HepG2 (cell line): ENCODE results near the gene CPAMD8.
A peak's percentile ranks its signal among the peaks of the same experiment; 100 is the strongest.

Source experiments
- GPN1 ChIP-seq: sonication (generic); formaldehyde crosslinking; IDR thresholded peaks from 2 replicates; pipeline ENCODE4 v1.5.1; 2020; ENCODE audit warnings: missing genetic modification reagents, borderline replicate concordance
- JUND ChIP-seq: sonication (generic); formaldehyde crosslinking; IDR thresholded peaks from 2 replicates; pipeline ENCODE4 v1.8.0; 2022; ENCODE audit warnings: mild to moderate bottlenecking, missing genetic modification reagents
- MLX ChIP-seq: IDR thresholded peaks from 2 replicates; pipeline ENCODE4 v1.6.1; 2016
- SP2 ChIP-seq: sonication (generic); formaldehyde crosslinking; IDR thresholded peaks from 2 replicates; pipeline ENCODE4 v1.5.1; 2020; ENCODE audit warnings: mild to moderate bottlenecking, missing genetic modification reagents
- SRSF1 ChIP-seq: fragments of 200-400 bp; formaldehyde crosslinking; optimal IDR thresholded peaks from 2 replicates; pipeline ENCODE3; 2017; ENCODE audit warnings: mild to moderate bottlenecking, low read depth, low read length, moderate library complexity
- TBP ChIP-seq: sonication (generic); formaldehyde crosslinking; IDR thresholded peaks from 2 replicates; pipeline ENCODE4 v1.5.0; 2020; ENCODE audit warnings: missing genetic modification reagents
- U2AF1 ChIP-seq: fragments of 200-400 bp; formaldehyde crosslinking; optimal IDR thresholded peaks from 2 replicates; pipeline ENCODE3; 2017; ENCODE audit warnings: mild to moderate bottlenecking, low read depth, low read length
- ZMYM3 ChIP-seq: sonication (generic); formaldehyde crosslinking; IDR thresholded peaks from 2 replicates; pipeline ENCODE4 v1.5.1; 2020; ENCODE audit warnings: mild to moderate bottlenecking, missing genetic modification reagents
- ZNF296 ChIP-seq: sonication (generic); formaldehyde crosslinking; conservative IDR thresholded peaks from 2 replicates; pipeline ENCODE4 v1.5.0; 2020; ENCODE audit warnings: mild to moderate bottlenecking, missing genetic modification reagents
- TF ChIP-seq, protein P1 (sequence below): sonication (generic); formaldehyde crosslinking; IDR thresholded peaks from 2 replicates; pipeline ENCODE4 v1.5.0; 2020; ENCODE audit warnings: mild to moderate bottlenecking, missing genetic modification reagents, moderate library complexity

- TF ChIP-seq TBP (no peak), ZMYM3 (CRISPR knock-in tag) (no peak), MLX (CRISPR knock-in tag) (no peak), U2AF1 (no peak), ZNF296 (CRISPR knock-in tag) (no peak), JUND (CRISPR knock-in tag) (no peak), GPN1 (CRISPR knock-in tag) (no peak), SRSF1 (no peak), SP2 (CRISPR knock-in tag) (no peak)
- TF ChIP-seq, protein P1, sequence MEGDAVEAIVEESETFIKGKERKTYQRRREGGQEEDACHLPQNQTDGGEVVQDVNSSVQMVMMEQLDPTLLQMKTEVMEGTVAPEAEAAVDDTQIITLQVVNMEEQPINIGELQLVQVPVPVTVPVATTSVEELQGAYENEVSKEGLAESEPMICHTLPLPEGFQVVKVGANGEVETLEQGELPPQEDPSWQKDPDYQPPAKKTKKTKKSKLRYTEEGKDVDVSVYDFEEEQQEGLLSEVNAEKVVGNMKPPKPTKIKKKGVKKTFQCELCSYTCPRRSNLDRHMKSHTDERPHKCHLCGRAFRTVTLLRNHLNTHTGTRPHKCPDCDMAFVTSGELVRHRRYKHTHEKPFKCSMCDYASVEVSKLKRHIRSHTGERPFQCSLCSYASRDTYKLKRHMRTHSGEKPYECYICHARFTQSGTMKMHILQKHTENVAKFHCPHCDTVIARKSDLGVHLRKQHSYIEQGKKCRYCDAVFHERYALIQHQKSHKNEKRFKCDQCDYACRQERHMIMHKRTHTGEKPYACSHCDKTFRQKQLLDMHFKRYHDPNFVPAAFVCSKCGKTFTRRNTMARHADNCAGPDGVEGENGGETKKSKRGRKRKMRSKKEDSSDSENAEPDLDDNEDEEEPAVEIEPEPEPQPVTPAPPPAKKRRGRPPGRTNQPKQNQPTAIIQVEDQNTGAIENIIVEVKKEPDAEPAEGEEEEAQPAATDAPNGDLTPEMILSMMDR (CRISPR knock-in tag): peak; percentile 66
Observed at GRCh38 chr19:17052439-17052838, 25.8 kb upstream of the CPAMD8 start.
